ENCODE data around the gene UFD1. TPM values are rescaled to one million over a fixed set of nuclear protein-coding genes. Genes with fewer than 3 reads are reported as not detected.

Gene UFD1
- total RNA-seq, 1 experiment from 2014 or later, result 74.4 TPM

- Histone ChIP-seq H2AK5ac (ENCODE audit: insufficient read length, low read length) (no peak overlapping the region), H4K8ac (replicated peaks; ENCODE audit: insufficient read length, low read depth, low read length) (no peak overlapping the region), H2BK5ac (ENCODE audit: insufficient read length, low read length) (no peak overlapping the region), H2BK20ac (ENCODE audit: low read depth, low read length, poor library complexity, severe bottlenecking) (no peak overlapping the region), H2BK15ac (ENCODE audit: low read depth, low read length) (no peak overlapping the region), H3K14ac (ENCODE audit: insufficient read depth, low read length) (no peak overlapping the region), H3K79me1 (ENCODE audit: insufficient read depth, low read depth, low read length, poor library complexity, severe bottlenecking) (no peaks in the 10 kb centered on the region), H3K27me3 (ENCODE audit: insufficient read depth, low read length) (no peaks in the 10 kb centered on the region), H4K20me1 (ENCODE audit: control insufficient read depth, insufficient read depth, insufficient read length) (no peaks in the 10 kb centered on the region), H2BK12ac (ENCODE audit: insufficient read length, low read depth, low read length) (no peak overlapping the region), H3K9ac (ENCODE audit: extremely low read depth, insufficient read length, low read length) (no peak overlapping the region), H3K27ac (ENCODE audit: insufficient read length, low read depth, low read length) (no peak overlapping the region), H3K23me2 (ENCODE audit: insufficient read length, low read depth, low read length, poor library complexity, severe bottlenecking) (no peaks in the 10 kb centered on the region), H3K56ac (ENCODE audit: insufficient read length, low read depth, low read length) (no peak overlapping the region), H2BK120ac (ENCODE audit: low read depth, low read length, poor library complexity, severe bottlenecking) (no peak overlapping the region), H3K4me1 (ENCODE audit: insufficient read depth, low read length) (no peaks in the 10 kb centered on the region), H3K4ac (ENCODE audit: low read depth, low read length) (no peak overlapping the region), H4K5ac (ENCODE audit: insufficient read length, low read depth, low read length) (no peak overlapping the region), H4K91ac (ENCODE audit: insufficient read length, low read depth, low read length) (no peak overlapping the region), H3K79me2 (ENCODE audit: insufficient read depth, low read length) (no peaks in the 10 kb centered on the region), H3K23ac (ENCODE audit: insufficient read length, low read depth, low read length) (no peak overlapping the region), H3K9me3 (ENCODE audit: control insufficient read depth, low read depth, low read length) (no peaks in the 10 kb centered on the region), H3T11ph (ENCODE audit: low read length) (no peak overlapping the region), H3K4me2 (ENCODE audit: insufficient read depth, insufficient read length, low read length) (no peak overlapping the region), H2AFZ (ENCODE audit: low read length) (no peak overlapping the region), H3K18ac (ENCODE audit: insufficient read length, low read depth, low read length) (no peak overlapping the region)
- Mint-ChIP-seq H3K36me3 (ENCODE audit: insufficient read depth in 1 of 3, low read depth in 3 of 3) (peaks cover 25 to 83% (median 47%) of the 10 kb centered on the region in 3 experiments; a peak in 6 of 7 replicates), H3K9me3 (no peaks in the 10 kb centered on the region; a peak in 1 of 5 replicates), H3K4me3 (no peak overlapping the region), H3K27me3 (ENCODE audit: low read depth) (no peaks in the 10 kb centered on the region; the same call in 1 of the 2 replicates), H3K27ac (no peak overlapping the region), H3K4me1 (no peaks in the 10 kb centered on the region)
- no peak for DNase-seq
- no peak for TF ChIP-seq CTCF (conservative IDR thresholded peaks at IDR 0.05)
- no CpG with 5 or more reads among the region's 1 CpG for WGBS (ENCODE audit: extremely low coverage, insufficient read length, low lambda C conversion rate)
These were observed 14.4 kb downstream of the UFD1 start for GRCh38 chr22:19464546-19464945.

All from H9 (cell line).